NCI-H1417 (cell line): Measurements from ENCODE around the gene TTC21B.
A peak's percentile ranks its signal among the peaks of the same experiment; 100 is the strongest.

Experiments used
- DNase-seq, 3 experiments: peaks; one replicate each; lab custom pipeline; 2025; lab: John Stamatoyannopoulos, UW

TTC21B gene

DNA sequence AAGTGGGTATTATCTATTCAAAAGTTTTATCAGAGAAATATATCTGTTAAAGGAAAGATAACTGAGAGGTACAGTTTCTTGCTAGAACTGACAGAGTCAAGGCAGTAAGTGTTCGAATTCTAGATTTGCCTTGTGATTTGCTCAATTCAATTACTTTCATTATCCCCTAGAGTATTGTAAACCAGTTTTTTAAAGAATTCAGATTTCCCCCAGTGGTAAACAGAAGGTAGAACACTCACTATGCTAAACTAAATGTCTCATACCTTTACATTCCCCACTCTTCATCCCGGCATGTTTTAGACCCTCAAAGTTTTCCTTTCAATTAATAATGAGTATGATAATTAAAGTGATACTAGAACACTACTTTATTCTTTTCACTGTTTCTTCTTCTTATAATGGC, 28.6 kb downstream of the TTC21B start:
- DNase-seq = no peak

DNA sequence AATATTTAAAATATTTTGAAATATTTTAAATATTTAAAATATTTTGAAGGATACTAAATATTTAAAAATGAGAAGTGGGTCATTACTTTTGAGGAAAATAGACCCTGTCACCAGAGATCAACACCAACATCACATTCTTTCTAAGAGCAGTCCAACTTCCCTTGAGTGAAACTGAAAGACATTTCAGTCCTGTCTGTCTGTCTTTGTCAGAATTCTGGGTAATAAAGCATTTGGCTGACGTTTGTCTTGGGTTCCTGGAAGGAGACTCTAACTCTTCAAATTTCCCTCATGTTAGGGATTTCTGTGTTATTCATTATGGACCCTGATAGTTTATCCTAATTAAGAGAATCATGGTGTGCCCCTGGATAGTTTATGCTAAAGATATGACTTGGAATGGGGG, 32.8 kb downstream of the TTC21B start:
- DNase-seq = no peak

DNA sequence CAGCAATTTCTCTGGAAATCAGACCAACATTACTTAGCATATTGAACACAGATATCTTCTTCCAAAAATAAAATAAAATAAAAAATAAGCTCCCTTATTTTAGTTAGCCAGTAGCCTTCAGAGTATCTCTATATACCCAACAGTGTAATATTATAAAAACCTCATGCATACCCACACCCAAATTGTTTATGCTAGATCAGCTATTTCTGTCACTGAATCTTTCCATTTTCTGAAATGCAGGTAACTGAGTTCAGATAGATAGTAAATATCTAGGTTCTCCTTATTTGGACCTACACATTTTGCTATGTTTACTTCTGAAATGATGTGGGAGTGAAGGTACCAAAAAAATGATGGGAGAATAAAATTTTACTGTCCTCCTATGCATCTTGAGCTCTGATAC, 39.9 kb downstream of the TTC21B start:
- DNase-seq = no peak

DNA sequence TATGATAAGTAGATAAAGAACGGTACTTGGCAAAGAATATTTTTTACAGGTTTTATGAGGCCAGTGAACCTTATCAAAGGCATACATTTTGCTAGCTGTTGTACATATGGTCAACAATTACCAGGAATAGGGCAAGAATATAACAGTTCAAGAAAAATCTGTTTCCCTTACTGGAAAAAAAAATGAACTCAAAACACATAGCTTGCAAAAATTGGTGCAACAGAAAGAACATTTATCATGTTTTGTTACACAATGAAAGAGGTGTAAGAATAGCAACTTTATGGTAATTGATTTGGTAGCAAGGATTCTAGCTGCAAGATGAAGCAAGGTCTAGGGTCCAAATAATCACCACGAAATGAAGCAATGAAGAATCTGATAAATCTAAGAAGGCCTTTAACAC, 41.6 kb downstream of the TTC21B start:
- no peak for DNase-seq

DNA sequence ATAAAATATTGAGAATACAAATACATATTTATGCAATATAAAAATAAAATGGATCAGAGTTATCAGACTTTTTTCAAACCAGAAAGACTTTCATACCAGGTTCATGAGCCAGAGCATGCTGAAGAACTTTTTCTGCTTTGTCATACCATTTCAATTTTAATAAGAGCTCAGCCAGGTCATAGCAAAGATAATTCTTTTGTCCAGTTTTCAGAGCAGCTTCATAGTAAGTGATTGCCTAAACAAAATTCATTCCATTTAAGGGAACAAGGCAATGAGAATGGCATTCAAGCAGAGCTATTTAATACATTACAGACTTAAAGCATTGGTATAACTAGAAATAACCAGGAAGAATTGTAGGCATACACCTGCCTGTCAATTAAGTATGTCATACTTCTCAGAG, 42.3 kb downstream of the TTC21B start:
- no peak for DNase-seq

DNA sequence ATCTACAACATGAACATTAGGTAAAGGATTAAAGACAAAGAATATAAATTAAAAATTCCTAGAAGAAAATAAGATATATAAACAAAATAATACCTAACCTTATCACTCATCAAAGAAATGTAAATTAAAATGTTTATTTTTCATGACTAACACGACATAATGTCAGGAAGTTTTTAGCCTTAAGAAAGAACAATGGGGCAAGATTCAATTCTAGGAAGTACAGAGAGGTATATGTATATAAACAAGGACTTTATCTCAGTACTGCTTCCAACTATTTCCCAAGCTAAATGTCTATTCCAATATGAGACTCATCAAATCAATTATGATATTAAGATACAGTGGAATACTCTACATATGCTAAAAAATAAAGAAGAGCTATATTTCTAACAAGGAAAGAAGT, 44.1 kb downstream of the TTC21B start:
- DNase-seq = no peak

DNA sequence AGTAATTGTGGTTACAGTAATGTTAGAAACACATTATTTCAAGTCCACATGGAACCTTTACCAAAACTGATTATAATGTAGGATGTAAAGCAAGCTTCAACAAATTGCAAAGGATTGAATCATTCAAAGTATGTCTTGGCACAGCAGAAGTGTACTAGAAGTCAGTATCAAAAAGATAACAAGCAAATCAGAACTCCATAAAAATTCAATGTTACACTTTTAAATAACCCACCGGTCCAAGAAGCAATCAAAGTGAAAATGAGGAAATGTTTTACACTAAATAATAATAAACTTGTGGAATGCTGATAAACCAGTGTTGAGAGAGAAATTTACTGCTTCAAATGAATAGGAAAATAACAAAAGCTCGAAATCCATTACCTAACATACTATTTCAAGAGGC, 47.7 kb downstream of the TTC21B start:
- DNase-seq = no peak

DNA sequence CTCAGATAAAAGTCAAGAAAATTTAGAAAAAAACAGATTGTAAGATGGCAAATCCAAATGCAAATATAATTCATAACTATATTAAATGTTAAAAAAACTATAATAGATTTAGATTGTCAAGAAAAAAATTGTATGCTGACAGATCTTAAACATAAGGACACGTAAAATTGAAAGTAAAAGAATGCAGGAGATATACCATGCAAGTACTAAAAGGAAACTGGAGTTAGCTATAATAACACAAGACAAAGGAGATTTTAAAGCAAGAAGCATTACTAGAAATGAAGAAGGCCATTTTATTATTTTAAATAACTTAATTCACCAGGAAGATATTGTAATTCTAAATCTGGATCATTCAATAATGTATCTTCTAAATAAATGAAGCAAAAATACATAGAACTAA, 48.3 kb downstream of the TTC21B start:
- no peak for DNase-seq

DNA sequence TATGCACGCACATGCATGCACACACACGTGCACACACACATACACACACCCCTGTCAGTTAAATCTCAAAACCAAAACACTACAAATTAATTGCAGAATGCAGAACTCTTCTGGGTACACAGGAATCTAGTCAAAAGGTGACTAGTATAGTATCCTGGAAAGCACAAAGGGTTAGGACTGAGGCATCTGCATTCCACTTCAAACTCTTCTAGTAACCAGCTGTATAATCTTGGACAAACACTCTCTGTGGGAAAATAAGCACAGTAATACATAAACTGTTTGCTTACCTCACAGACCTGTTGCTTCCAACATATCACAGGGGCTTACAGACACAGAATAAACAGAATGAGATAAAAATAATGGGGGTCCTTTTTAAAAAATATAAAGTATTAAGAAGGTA, 49.1 kb downstream of the TTC21B start:
- DNase-seq = no peak

DNA sequence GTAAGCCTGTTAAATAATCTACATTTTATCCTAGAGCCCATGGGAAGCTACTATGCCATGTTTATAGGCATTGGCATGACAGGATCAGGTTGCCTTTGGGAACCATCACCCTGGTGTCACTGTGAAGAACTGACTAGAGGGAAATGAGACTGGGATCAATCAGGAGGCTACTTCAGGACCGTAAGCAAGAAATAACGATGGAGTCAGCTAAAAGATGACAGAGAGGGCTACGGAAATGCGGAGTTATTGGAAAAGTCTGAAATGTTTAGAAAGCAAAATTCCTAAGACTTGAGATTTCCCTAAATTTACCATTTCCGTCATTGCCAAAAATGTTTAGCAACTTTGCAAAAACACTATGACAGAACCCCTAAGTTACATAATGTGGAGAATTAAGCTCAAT, 50.2 kb downstream of the TTC21B start:
- no peak for DNase-seq

DNA sequence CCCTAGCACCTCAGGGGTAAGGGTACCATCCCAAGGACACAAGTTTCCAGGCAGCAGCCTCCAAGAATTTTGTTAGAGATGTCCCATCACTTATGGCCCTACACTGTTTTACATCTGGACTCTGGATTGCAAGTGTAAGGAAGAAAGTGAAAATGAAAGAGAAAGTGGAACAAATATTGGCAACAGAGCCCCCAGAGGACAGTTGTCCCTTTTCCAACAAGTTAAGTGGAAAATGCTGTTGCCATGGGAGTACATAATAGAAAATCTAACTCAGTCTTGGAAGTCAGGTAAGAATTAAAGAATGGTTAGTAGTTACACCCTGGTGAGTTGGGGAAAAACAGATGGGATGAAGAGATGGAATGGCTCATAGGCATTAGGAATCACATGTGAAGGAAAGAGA, 50.6 kb downstream of the TTC21B start:
- DNase-seq = no peak

DNA sequence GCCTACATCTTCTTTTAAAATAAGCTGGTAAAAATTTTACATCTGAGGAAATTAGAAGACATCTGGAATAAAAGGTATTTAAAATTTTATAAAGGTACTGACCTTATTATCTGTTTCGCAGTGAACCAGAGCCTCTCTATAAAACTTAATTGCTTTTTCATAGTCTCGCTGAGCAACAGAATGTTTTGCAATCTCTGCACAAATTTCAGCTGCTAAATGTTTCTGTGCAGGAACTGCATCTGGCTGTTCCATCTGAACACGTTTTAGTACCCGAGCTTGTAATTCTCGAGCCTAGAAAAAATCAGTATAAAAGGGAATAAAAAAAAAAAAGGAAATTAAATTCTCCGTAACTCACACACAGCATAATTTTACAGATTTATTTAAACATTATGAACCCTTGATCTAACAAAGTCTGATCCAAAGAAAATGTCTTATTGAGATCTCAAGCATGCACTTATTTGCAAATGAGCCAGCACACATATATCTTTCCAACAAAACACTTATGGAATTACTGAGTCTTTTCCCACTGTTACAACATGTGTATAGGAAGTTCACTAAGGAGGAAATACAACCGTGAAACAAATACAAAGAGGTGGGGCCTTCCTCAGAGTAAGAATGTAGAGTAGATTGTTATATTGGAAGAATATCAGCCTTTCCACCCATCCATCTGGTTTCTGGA, 51.8 kb downstream of the TTC21B start:
- DNase-seq = no peak

DNA sequence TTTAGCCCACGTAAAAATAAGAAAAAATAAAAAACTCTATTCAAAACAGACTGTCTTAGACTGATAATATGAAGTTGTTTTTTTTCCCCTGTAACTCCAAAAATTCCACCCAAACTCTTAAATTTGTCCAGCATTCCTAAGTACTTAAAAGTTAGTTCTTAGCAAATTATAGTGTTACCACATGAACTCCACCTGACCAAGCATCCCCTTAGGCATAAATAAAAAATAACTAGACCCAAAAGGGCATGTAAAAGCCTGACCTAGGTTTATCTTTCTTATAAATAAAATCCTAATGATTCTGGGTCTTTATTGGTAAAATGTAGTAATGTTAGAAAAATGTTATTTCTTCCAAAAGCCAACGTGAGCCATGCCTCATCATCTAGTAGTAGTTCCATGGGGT, 54.3 kb downstream of the TTC21B start:
- DNase-seq = no peak

DNA sequence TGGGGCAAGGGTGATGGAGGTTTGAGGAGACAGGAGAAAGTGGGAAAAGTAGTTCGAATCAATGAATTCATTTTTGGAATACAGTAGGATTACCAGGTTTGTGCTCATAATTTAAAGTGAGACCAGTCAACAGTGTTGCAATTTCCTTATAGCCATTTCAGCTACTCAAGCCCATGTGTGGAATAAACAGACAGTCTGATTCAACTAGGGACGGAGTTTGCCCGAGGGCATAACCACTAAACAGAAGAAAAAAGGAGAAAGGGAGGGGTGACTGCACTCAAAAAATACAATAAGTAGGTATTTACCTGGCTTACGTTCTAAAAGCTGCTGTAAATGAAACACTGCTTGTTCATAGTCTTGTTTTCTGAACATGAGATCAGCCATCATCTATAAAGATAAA, 55.2 kb downstream of the TTC21B start:
- peak in 2 of 3 experiments; percentile 0 to 39 for DNase-seq

DNA sequence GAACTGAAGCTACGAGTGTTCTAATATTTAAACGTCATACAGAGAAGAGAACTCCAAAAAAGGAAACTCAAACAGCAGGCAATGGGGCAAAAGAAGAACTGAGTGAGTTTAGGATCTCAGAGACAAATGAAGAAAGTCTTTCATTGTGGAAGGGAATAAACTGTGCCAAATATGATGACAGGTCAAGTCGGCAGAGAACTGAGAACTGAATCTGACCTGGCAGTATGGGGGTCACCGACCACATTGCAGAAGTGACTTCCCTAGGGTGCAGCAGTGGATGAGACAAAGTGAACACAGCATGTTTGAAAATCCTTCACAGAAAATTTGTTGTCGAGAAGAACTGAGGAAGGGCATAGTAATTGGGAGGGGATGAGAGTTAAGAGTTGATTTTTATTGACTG, 55.9 kb downstream of the TTC21B start:
- DNase-seq = no peak

DNA sequence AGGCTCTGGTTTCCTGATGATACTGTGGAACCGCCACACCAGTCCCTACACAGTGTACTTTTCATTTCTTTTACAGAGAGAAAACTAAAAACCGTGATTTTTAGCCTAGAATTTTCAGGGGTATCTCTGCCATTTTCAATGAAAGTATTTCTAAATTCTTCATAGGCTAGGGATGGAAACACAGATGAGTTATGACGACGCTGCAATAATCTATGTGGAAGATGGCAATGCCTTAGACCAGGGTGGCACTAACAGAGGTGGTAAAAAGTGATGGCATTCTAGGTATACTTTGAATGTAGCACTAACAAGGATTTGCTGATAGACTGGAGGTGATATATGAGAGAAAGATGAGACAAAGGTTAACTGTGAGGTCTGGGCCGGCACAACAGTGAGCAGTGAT, 56.5 kb downstream of the TTC21B start:
- no peak for DNase-seq

DNA sequence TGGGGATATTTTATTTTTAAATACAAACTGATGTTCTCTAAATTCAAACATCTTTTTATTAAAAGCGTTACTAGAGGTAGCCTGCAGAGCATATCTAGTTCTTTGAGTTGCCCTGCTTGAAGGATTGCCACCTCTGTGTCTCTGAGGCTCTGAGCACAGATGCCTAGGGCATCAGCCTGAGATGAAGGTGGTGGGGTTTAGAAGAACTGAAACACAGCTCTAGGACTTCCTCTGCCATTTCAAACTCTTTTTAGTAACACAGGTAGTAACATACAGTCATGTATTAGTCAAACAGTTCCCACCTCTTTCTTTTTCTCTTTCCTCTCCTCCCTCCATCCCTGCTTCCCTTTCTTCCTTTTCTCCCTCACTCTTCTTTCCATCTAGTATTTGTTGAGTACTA, 57.6 kb downstream of the TTC21B start:
- DNase-seq = no peak

DNA sequence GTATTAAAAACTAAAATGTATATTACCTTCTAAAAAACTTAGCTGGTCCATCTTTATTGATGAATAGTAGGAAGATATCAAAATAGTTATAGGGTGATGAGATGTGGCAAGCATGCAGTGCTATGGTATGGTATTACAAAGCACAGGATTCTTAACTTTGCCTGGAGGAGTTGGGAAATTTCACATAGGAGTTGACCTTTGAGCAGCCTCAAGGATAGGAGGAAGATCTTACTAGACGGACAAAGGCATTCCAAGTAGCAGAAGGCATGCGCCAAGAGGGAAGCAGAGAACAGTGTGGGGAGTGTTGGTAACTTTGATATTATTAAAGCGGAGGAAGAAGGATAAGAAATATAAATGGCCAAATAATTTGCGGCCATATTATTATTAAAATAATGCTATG, 60.0 kb downstream of the TTC21B start:
- DNase-seq = no peak

DNA sequence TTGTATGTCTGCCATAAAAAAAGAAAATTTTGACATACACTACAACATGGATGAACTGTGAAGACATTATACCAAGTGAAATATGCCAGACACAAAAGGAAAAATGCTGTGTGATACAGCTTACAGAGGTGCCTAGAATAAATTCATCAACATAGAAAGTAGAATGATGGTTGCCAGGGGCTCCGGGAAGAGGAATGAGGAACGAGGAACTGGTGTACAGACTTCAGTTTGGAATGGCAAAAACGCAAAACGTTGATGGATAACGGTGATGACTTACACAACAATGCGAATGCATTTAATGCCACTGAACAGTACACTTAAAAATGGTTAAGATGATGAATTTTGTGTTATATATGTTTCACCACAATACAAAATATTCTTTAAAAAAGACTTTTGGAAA, 61.0 kb downstream of the TTC21B start:
- no peak for DNase-seq

DNA sequence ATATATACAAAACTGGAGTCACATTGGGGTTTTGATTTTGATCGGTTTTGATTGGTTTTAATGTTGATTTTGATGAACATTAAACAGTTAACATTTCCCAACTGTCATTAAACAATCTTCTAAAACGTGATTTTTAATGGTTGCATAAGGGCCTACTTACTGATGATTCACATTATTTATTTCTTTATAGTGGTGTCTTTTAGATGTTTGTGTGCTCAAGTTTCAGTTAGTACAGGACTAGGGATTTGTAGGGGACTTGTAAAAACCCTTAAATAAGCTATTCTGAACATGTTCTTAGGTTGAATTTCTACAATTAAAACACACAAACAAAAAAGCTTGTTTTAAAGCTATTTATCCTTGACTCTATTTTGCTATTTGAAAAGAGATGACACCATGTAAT, 61.6 kb downstream of the TTC21B start:
- DNase-seq = no peak

DNA sequence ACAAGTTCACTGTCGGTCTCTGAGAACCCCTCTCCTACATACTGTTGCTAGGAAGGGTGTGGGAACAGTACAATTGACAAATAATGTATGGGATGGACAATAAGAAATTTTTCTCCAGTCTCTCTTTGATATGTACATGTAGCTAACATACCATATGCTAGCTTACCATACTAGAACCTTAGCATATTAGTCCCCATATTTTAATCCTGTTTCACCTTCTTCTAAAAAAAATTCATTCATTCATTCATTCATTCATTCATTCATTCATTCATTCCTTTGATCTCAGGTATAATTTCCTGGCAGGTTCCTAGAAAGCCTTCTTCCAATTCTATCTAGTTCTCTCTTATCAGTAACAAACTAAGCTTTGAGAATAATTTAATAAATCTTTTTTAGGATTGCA, 62.2 kb downstream of the TTC21B start:
- no peak for DNase-seq

DNA sequence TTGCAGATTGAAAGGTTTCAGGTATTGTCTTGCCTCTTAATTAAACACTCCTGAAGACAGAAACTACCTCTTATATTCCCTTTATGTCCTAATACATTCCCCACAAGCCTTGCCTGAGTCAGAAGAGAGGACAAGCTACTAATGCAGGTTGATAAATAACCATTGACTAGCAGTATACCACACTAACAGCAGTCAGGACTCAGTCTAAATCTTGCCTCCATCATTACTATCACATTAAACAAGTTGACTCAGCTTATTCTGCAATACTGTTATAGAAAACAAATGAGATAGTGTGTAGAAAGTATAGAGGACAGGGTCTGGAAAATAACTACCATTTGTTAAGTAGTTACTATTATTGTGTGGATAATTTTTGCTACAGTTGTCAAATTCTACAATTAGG, 63.8 kb downstream of the TTC21B start:
- no peak for DNase-seq

DNA sequence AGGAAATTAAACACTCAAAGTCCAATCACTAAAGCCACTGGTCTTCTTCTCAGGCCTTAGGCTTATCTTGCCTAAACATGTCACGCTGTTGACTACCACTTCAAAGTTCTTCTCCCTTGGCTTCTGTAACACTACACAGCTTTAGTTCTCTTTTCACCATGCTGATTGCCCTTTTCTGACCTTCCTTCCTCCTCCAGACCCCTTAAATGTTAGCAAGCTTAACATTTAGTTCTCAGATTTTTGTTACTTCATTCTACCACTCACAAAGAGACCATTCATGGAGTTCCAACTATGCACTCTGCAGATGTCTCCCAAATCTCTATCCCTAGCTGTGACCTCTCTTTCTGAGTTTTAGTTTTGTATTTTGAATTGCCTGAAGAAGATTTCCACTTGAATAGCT, 64.4 kb downstream of the TTC21B start:
- DNase-seq = no peak

DNA sequence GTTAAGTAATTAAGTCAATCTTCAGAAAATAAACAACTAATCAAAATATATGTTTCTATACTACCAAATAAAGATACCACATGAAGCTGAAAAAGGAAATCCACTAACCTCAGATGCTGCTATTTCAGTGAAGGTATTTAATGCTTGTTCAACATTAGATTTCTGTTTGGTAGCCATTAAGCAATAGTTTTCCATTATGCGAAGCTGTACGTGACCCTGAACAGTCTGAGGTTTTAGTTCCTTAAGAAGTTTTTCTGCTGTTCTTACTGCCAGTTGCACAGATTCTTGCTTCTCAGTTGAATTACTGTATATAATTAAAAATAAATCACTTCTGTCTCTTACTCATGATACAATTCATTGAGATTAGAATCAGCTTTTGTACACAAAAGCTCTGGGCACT, 65.4 kb downstream of the TTC21B start:
- DNase-seq = no peak
